HG02943 (cell line): ENCODE measurements around the gene NRXN2.

Experiments used
- ATAC-seq: cut with Tn5 transposase; IDR thresholded peaks from one replicate; pipeline ENCODE4 v1.9.1; 2021; ENCODE audit warnings: mild to moderate bottlenecking, low read depth, moderate library complexity; ENCODE audit not compliant: unreplicated experiment

The NRXN2 gene

DNA sequence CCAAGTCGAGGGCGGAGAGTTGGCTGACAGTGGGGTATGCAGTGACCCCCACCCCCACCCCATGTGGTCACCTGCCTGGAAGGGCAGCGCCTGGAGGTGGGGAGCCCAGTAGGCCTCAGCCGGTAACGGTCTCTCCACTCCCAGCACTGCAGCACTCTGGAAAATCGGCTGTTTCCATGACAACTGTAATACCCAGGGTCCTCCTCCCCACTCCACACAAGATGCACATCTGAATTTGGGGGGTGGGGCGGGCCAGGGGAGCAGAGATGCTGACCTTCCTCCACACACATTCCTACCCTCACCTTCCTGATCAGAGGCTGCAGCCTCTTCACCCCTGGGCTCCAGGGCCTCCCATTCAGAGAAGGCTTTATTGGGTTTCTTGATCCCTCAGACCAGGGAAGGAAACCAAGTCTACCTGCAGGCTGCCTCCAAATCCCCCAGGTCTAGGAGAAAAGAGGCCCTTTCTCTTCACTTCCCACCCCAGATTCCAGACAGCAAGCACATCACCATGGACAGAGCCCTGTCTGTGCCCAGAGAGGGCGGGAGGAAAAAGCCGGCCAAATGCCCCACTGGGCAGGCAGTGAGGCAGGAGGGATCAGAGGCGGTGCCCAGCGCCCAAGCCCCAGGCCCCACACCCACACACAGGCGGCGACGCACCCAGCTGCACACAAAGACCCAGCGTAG lies 85.5 kb downstream of the NRXN2 start:
- ATAC-seq, result no peak

DNA sequence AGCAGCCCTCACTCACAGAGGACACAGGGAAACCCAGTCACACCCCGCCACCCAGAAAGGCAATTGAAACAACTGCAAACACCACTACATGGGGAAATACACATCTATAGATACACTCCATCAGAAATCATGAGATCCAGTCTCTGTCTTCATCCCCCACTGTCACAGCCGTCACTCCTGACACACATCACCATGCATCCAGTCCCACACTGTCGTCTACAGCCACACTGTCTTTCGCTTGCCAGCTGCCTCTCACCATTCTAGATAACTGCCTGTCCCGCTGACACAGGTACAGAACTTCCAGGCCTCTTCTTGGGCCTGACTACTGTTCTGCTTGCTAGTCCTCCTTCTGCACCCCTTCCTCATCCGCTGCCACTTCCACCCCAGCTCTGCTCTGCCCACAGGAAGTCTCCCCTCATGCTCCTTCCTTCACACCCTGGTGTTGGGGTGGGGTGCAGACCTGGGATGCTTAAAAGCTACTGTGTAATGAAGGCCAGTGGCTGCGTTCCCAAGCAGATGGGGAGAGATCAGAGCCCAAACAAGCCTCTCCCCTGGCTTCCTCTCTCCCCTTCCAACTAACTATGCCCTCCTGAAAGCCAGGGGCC lies 89.3 kb downstream of the NRXN2 start:
- no peak for ATAC-seq

GRCh38 chr11:64632654-64633053 lies 90.3 kb downstream of the NRXN2 start:
- no peak for ATAC-seq

- no peak for ATAC-seq
These were observed 90.8 kb downstream of the NRXN2 start for GRCh38 chr11:64632237-64632636.

DNA sequence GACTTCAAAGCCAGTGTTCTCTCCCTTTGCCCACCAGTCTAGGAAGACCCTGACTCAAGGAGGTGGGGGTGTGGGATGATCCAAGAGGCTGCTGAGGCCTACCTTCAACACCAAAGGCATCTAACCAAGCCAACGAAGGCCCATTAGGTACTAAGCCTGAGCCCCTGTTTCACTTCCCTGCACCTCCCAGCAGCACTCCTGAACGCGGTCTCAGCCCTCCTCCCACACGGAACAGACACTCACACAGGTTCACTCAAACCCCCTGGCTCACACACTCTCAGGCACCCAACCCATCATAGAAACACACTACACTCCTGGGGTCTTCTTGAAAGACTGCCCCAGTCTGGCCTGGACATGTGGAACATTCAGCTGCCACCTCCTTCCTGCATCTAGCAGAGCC lies 91.3 kb downstream of the NRXN2 start:
- ATAC-seq, result no peak

DNA sequence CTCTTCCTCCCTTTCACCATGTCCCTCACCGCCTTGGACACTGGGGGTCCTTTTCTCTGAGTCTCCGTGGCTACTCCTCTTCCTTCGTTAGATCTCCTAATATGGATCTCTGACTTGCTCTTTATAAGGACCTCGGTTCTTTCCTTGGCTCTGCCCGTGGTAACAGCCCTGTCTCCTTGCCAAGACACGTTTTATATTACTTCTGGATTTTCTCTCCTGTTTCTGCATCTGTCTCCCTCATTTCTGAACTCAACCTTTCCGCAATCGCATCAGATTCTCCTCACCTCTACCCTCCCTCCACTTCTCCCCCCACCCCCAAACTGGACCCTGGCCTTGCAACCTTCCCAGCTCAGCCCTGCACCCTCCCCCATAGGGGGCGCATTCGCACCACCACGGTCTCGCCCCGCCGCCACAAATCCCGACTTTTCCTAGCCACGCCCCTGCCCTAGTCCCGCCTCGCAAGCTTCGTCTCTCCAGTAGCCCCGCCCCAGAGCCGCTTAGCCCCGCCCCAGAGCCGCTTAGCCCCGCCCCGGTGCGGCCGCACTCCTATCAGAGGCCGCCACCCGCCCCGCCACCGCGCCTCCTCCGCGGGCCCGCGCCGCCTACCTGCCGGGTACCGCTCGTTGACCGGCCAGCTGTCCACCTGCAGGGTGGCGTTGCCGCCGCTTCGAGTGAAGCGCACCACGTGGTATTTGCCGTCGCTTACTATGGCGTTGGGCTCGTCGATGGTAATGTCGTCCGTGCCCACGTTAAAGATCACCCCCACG lies 93.0 kb downstream of the NRXN2 start:
- ATAC-seq, result no peak

DNA sequence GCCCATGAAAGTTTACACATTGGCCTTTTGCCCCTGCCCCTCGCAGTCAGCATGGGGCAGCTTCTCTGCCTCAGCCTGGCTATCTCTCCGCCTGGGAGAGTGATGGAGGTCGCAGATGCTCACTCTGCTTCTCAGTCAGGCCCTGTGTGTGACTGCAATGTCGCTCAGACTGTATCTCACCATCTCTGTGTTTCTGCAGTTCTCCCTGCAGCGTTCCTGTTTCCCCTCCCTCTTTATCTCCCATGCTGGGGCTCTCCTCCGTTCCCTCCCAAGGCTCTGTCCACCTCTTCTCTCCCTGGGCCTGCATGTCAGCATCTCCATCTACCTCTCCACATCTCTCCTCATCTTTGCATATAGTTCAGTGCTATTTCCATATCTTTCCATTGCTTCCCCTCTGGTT lies 93.9 kb downstream of the NRXN2 start:
- no peak for ATAC-seq

GRCh38 chr11:64628596-64628995 lies 94.4 kb downstream of the NRXN2 start:
- ATAC-seq, result no peak

DNA sequence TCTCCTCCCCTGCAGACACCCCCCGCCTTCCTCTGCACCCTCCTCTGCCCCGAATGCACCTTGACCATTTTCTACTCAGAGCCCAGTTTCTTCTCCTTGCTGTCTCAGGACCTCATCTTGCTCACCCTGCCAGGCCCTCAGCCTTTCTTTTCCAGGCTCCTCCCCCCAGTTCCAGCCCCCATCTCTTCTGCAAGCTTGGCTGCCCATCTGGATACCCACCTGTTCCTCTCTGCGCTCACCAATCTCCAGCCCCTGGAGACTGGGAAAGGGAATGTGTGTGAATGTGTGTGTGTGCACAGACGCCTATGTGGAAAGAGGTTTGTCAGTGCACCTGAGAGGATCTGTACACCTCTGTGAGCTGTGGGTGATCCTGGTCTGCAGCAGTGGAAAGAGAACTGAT lies 95.6 kb downstream of the NRXN2 start:
- ATAC-seq, result no peak

DNA sequence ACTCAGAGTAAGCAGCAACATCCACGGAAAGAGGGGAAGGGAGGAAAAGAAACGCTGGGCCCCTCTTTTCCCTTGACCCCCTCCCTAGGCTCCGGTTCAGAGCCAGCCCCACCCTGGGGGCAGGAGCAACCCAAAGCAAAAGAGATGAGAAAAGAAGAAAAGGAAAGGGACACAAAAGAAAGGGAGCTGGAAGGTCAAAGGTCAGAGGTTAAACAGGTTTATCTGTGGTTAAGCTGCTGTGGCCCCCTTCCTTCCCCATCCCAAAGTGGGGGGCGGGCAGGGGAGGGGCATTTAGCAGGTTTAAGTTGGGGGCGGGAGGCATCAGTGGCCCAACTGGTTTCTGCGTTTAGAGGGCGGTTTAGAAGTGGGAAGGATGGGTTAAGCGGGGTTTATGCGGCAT lies 96.4 kb downstream of the NRXN2 start:
- ATAC-seq, result no peak

DNA sequence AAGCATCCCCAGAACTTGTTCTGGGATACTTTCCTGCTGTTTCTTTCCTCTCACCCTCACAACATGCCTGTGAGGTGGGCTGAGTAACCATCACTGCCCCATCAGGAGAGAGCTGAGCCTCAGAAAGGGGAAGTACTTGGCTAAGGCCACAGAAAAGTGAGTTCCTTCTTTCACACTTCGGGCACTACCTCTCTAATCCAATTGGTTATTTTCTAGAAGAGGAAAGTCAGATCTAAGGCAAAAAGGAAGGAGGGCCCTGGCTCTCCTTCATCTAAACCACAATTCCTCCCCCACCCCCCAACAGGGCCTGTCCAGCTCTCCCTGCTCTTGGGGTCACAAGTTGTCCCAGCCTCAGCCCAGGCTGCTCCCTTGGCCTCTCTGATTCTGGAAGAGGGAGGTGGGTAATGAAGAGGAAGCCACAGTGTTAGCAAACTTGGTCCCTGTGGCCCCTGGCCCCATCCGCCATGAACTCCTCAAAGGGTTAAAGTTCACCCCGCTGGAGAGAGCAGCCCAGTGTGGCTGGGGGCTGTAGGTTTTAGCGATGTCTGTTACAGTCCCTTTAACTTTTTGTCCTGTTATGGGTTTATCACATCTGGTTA lies 98.0 kb downstream of the NRXN2 start:
- ATAC-seq, result no peak

- no peak for ATAC-seq
These were observed 100.3 kb downstream of the NRXN2 start for GRCh38 chr11:64622681-64623080.

DNA sequence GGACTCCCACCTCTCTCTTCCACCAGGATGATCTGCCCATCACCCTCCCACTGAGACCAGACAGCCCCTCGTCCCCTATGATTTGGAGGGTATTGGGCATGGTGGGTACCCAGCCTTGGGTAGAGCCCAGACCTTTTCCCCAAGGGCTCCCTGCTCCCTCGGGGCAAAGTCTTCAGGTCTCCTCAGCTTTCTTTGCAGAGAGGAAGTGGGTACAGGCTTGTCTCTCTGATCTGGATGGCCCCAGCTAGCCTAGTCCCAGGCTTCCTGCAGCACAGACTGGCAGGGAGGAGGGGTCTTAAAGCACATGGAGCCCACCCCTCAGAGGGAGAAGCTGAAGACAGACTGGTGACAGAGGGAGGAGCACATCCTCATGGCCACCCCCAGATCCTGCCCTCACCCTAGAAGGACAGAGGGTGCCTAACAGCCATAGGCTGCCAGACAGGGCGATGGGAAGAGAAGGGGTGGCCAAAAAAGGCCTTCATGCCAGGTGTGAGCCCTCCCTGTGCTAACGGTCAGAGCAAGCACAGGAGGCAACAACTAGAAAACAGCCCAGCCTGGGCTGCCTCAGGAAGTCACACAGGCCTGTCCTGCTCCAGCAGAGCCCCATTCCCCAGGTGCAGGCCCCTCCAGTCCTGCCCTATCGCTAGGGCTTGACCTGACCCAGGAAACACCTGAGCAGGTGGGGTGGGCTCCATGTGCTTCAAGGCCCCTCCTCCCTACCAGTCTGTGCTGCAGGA lies 101.5 kb downstream of the NRXN2 start:
- no peak for ATAC-seq

- ATAC-seq, result no peak
These were observed 102.5 kb downstream of the NRXN2 start for GRCh38 chr11:64620381-64620971.

- ATAC-seq, result no peak
These were observed 103.1 kb downstream of the NRXN2 start for GRCh38 chr11:64619811-64620380.

DNA sequence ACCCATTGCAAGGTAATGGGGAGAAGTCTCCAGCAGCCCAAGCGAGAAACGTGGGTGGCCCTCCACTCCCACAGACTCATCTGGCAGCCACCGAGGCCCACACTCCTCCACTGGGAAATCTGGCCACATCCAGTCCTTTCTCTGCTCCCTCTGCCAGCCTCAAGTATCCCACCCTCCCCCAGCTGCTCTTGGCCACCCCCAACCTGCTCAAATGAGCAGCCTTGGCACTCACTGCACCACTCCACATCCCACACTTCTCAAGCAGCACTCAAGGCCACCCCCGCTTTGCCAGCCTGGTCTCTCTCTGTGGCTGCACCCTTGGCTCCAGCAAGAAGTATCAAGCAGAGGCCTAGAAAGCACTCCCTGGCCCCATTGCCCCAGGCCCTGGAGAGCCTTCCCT lies 103.8 kb downstream of the NRXN2 start:
- no peak for ATAC-seq

GRCh38 chr11:64616817-64617216 lies 106.2 kb downstream of the NRXN2 start:
- no peak for ATAC-seq

GRCh38 chr11:64614917-64615316 lies 108.1 kb downstream of the NRXN2 start:
- ATAC-seq, result no peak

- no peak for ATAC-seq
These were observed 109.3 kb downstream of the NRXN2 start for GRCh38 chr11:64613648-64614047.
